GM23338 (cell line): Measurements from ENCODE around the gene DHRS2.
A peak's percentile ranks its signal among the peaks of the same experiment; 100 is the strongest.

ENCODE experiments used
- CREB1 ChIP-seq: fragments of 250-450 bp; sonication (Bioruptor Pico); IDR thresholded peaks from 2 replicates; pipeline ENCODE4 v1.5.0; 2020; ENCODE audit warnings: low read depth, mild to moderate bottlenecking, moderate library complexity
- EZH2 ChIP-seq: fragments of 200-600 bp; sonication (generic); IDR thresholded peaks from one replicate; pipeline ENCODE4 v1.8.0; 2017; ENCODE audit warnings: antibody characterized with exemption, mild to moderate bottlenecking, low read depth; ENCODE audit not compliant: unreplicated experiment
- EZH2phosphoT487 ChIP-seq: fragments of 200-600 bp; sonication (generic); IDR thresholded peaks from one replicate; pipeline ENCODE4 v1.8.1; 2018; ENCODE audit warnings: antibody characterized with exemption; ENCODE audit not compliant: unreplicated experiment
- NANOG ChIP-seq: IDR thresholded peaks from 2 replicates; pipeline ENCODE4 v1.6.1; 2016; ENCODE audit warnings: antibody characterized with exemption, borderline replicate concordance
- POLR2AphosphoS5 ChIP-seq: IDR thresholded peaks from 2 replicates; pipeline ENCODE4 v1.6.1; 2016; ENCODE audit warnings: antibody characterized with exemption, low read depth
- TF ChIP-seq, protein P1 (sequence below), 2 experiments: fragments of 200-600 bp in 1 of 2; sonication (generic) in 1 of 2; conservative IDR thresholded peaks; 2 replicates each; pipeline versions ENCODE4 v1.5.1 to v1.6.1; 2016 to 2017; ENCODE audit warnings: antibody characterized with exemption in 2 of 2, low read depth in 2 of 2, mild to moderate bottlenecking in 2 of 2, moderate library complexity in 1 of 2
- TF ChIP-seq, protein P2 (sequence below): IDR thresholded peaks from one replicate; pipeline ENCODE4 v1.6.1; 2018; ENCODE audit warnings: antibody characterized with exemption; ENCODE audit not compliant: unreplicated experiment

DNA sequence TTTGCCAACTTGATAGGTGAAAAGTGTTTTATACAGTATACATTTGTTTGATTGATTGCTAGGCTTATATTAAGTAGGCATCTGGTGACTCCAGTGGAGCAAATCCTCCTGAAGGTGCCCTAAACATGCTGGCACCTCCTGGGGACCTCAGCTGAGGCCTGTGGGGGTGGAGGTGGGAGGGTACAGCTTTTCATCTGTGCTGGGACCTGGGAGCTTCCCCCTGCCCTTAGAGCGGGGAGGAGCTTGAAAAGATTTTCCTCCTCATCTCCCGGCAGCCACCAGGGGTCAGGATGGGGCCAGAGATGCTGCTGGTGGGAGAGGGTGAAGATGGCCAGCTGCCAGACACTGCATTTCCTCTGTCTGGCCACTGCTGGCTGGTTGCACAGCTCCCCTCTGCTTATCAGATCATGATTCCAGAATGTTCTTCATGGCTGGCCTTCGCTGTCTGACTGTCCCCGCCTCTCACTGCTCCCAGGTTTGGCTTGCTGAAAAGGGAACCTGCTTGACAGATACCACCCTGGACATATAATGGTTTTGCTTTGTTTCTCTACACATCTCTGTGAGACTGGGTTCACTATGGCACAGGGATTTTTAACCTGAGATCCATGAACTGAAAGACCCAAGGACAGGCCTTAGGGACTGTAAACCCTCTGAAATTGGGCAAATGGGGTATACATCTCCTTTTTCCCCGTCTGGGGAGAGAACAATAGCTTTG is 47.1 kb upstream of the DHRS2 start:
- TF ChIP-seq POLR2AphosphoS5, result no peak
- TF ChIP-seq, protein P1, sequence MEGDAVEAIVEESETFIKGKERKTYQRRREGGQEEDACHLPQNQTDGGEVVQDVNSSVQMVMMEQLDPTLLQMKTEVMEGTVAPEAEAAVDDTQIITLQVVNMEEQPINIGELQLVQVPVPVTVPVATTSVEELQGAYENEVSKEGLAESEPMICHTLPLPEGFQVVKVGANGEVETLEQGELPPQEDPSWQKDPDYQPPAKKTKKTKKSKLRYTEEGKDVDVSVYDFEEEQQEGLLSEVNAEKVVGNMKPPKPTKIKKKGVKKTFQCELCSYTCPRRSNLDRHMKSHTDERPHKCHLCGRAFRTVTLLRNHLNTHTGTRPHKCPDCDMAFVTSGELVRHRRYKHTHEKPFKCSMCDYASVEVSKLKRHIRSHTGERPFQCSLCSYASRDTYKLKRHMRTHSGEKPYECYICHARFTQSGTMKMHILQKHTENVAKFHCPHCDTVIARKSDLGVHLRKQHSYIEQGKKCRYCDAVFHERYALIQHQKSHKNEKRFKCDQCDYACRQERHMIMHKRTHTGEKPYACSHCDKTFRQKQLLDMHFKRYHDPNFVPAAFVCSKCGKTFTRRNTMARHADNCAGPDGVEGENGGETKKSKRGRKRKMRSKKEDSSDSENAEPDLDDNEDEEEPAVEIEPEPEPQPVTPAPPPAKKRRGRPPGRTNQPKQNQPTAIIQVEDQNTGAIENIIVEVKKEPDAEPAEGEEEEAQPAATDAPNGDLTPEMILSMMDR (conservative IDR thresholded peaks at IDR 0.05; ENCODE audit: low read depth in 2 of 2), result peak; percentile 73 to 92
- no peak for TF ChIP-seq EZH2
- TF ChIP-seq CREB1, result no peak
- TF ChIP-seq, protein P2, sequence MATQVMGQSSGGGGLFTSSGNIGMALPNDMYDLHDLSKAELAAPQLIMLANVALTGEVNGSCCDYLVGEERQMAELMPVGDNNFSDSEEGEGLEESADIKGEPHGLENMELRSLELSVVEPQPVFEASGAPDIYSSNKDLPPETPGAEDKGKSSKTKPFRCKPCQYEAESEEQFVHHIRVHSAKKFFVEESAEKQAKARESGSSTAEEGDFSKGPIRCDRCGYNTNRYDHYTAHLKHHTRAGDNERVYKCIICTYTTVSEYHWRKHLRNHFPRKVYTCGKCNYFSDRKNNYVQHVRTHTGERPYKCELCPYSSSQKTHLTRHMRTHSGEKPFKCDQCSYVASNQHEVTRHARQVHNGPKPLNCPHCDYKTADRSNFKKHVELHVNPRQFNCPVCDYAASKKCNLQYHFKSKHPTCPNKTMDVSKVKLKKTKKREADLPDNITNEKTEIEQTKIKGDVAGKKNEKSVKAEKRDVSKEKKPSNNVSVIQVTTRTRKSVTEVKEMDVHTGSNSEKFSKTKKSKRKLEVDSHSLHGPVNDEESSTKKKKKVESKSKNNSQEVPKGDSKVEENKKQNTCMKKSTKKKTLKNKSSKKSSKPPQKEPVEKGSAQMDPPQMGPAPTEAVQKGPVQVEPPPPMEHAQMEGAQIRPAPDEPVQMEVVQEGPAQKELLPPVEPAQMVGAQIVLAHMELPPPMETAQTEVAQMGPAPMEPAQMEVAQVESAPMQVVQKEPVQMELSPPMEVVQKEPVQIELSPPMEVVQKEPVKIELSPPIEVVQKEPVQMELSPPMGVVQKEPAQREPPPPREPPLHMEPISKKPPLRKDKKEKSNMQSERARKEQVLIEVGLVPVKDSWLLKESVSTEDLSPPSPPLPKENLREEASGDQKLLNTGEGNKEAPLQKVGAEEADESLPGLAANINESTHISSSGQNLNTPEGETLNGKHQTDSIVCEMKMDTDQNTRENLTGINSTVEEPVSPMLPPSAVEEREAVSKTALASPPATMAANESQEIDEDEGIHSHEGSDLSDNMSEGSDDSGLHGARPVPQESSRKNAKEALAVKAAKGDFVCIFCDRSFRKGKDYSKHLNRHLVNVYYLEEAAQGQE, result no peak
- TF ChIP-seq EZH2phosphoT487, result no peak
- TF ChIP-seq NANOG, result no peak
